ENCODE measurements around the gene ZNF770. TPM values are rescaled to one million over a fixed set of nuclear protein-coding genes. Genes with fewer than 3 reads are reported as not detected.
"Not testable (repeated sequence)": the region's sequence is repeated elsewhere in the genome, so short reads cannot be mapped to it uniquely, and the experiment has no call there.

ZNF770 gene
- total and polyA plus RNA-seq, 3 donors from 2014 or later: 17.7 to 30.2 (median 27.7) TPM

DNA sequence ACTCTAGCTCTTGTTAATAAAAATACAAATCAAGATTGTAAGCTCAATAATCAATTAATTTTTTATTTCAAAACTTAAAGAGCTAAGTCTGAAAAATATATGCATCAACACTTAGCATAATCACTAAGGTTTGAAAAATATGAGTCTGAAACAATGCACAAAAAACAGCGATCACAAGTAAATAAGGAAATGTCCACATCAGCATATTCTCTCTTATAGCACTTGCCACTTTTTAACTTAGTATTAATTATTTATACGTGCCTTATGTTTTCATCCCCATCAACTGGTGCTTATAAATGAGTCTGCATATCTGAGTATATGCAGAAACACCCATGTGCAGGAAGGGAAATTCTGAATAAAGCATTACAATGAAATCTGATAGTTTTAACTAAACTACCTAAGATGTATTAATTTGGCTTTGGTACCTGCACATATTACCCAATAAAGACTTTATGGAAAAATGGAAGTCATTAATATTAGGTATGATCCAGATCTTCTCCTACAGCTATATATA lies 46.8 kb downstream of the ZNF770 start:
- no peaks in the 10 kb centered on the region for H3K27me3 ChIP-seq
- no peak for DNase-seq
- 96 to 98% methylated on average over 2 of the region's 2 CpGs for WGBS, 2 donors
- intact Hi-C loops (cut with DNase I; ENCODE audit: low total_unique reads): no loop called here
- H3K36me3 ChIP-seq (ENCODE audit: low read depth, missing control alignments): no peaks in the 10 kb centered on the region
- no peaks in the 10 kb centered on the region for H3K4me1 ChIP-seq
- no peak overlapping the region for H3K4me3 ChIP-seq
- no peak overlapping the region for H3K27ac ChIP-seq
- TF ChIP-seq POLR2A (IDR thresholded peaks at IDR 0.05): no peak
- TF ChIP-seq, protein P1, sequence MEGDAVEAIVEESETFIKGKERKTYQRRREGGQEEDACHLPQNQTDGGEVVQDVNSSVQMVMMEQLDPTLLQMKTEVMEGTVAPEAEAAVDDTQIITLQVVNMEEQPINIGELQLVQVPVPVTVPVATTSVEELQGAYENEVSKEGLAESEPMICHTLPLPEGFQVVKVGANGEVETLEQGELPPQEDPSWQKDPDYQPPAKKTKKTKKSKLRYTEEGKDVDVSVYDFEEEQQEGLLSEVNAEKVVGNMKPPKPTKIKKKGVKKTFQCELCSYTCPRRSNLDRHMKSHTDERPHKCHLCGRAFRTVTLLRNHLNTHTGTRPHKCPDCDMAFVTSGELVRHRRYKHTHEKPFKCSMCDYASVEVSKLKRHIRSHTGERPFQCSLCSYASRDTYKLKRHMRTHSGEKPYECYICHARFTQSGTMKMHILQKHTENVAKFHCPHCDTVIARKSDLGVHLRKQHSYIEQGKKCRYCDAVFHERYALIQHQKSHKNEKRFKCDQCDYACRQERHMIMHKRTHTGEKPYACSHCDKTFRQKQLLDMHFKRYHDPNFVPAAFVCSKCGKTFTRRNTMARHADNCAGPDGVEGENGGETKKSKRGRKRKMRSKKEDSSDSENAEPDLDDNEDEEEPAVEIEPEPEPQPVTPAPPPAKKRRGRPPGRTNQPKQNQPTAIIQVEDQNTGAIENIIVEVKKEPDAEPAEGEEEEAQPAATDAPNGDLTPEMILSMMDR (IDR thresholded peaks at IDR 0.05): no peak
- no peaks in the 10 kb centered on the region for H3K9me3 ChIP-seq

DNA sequence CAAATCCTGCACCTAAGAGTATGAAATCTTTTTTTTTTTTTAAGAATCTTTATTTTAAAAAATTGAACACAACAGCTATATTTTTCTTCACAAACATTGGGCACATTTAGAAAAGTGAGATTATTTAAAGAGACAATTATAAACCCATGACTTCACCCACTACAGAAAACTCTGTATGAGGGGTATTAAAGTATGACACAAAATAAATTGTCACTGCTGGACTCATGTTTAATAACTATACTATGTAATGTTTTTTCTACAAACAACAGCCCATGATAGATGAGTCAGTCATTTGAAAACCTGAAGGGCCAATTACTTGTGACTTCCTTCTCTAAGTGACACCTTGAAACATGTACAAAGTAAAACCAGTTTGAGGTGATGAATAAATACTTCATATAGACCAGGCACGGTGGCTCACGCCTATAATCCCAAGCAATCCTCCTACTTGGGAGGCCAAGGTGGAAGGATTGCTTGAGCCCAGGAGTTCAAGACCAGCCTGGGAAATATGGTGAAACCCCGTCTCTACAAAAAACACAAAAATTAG lies 54.6 kb downstream of the ZNF770 start:
- WGBS, 2 donors: 92 to 100% methylated on average over 3 of the region's 3 CpGs
- no peaks in the 10 kb centered on the region for H3K9me3 ChIP-seq
- no peaks in the 10 kb centered on the region for H3K36me3 ChIP-seq (ENCODE audit: low read depth, missing control alignments)
- intact Hi-C loops (cut with DNase I; ENCODE audit: low total_unique reads): no loop called here
- no peak overlapping the region for H3K27ac ChIP-seq
- no peak overlapping the region for H3K4me3 ChIP-seq
- DNase-seq: no peak
- H3K4me1 ChIP-seq: no peaks in the 10 kb centered on the region
- H3K27me3 ChIP-seq: no peaks in the 10 kb centered on the region
- no peak for TF ChIP-seq POLR2A (IDR thresholded peaks at IDR 0.05)
- TF ChIP-seq, protein P1 (IDR thresholded peaks at IDR 0.05): no peak

DNA sequence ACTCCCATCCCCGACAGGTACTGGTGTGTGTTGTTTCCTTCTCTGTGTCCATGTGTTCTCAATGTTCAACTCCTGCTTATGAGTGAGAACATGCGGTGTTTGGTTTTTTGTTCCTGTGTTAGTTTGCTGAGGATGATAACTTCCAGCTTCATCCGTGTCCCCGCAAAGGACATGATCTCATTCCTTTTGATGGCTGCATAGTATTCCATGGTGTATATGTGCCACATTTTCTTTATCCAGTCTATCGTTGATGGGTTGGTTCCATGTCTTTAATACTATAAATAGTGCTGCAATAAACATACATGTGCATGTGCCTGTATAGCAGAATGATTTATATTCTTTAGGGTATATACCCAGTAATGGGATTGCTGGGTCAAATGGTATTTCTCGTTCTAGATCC lies 59.7 kb downstream of the ZNF770 start:
- H3K27me3 ChIP-seq; DNase-seq; H3K27ac ChIP-seq; H3K4me1 ChIP-seq; intact Hi-C loops (cut with DNase I; ENCODE audit: low total_unique reads); H3K4me3 ChIP-seq; H3K9me3 ChIP-seq; H3K36me3 ChIP-seq (ENCODE audit: low read depth, missing control alignments): not testable (repeated sequence)
- WGBS, 2 donors: 96 to 97% methylated on average over 6 of the region's 6 CpGs

Other genes starting within 250 kb of the ZNF770 start
- under 1 TPM in 1 of 2 donors, not detected in 1; 0.16 TPM for gene GJD2, start 233.3 kb downstream of the ZNF770 start, total RNA-seq
- 0.11 TPM for gene GJD2, start 233.3 kb downstream of the ZNF770 start, polyA plus RNA-seq (ENCODE audit: insufficient read depth, low read depth, low replicate concordance)
- gene ACTC1, start 192.7 kb downstream of the ZNF770 start, total RNA-seq: 1 to 10 TPM in 1 of 2 donors, under 1 TPM in 1; 0.93 to 1.2 TPM
- 31.2 TPM for gene ACTC1, start 192.7 kb downstream of the ZNF770 start, polyA plus RNA-seq (ENCODE audit: insufficient read depth, low read depth, low replicate concordance)
- 10 to 100 TPM; 37.6 to 38.5 TPM for gene AQR, start 18.5 kb downstream of the ZNF770 start, total RNA-seq
- 39.2 TPM for gene AQR, start 18.5 kb downstream of the ZNF770 start, polyA plus RNA-seq (ENCODE audit: insufficient read depth, low read depth, low replicate concordance)
- gene NANOGP8, start 97.0 kb upstream of the ZNF770 start, total RNA-seq: 1 to 10 TPM; 6.0 to 9.6 TPM
- gene NANOGP8, start 97.0 kb upstream of the ZNF770 start, polyA plus RNA-seq (ENCODE audit: insufficient read depth, low read depth, low replicate concordance): 1.1 TPM